Measurements from ENCODE around the gene ARL15.

DNA sequence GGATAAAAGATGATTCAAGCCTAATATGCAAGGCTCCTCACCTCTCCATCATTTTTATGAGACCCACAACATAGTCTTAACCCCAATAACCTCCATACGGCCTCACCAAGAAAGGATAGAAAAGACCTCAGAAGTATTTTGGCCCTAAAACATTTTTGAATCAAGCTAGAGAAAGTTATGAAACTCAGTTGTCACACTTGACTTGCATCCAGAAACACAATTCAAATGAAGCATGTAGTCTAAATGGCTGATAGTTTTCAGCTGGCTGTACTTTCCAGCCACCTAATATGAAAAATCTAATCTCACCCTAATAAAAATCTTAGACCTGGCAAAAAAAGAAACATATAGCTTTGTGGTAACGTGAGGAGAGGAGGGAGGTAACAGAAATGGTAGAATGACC, 116.1 kb downstream of the ARL15 start:
- TF ChIP-seq POLR2A (IDR thresholded peaks at IDR 0.05; ENCODE audit: low read depth, low read length) = no peak
- no peak for TF ChIP-seq TAF1 (IDR thresholded peaks at IDR 0.05; ENCODE audit: low read depth, low read length)
- TF ChIP-seq PAX5 (IDR thresholded peaks at IDR 0.05; ENCODE audit: insufficient read depth, low read length, severe bottlenecking) = no peak
- no peak for TF ChIP-seq POLR2AphosphoS5 (IDR thresholded peaks at IDR 0.05; ENCODE audit: low read depth, low read length)

Data from GM12891 (cell line).